Kidney (tissue), 14 donors: ENCODE results near the gene ABHD17A. TPM values are rescaled to one million over a fixed set of nuclear protein-coding genes. Genes with fewer than 3 reads are reported as not detected.
A peak's percentile ranks its signal among the peaks of the same experiment; 100 is the strongest.

ENCODE experiments used
- DNase-seq, 5 donors: peaks; one replicate each; pipeline ENCODE4 v3.0.0-alpha.2; 2013 to 2020
- FAIRE-seq: peaks from 2 replicates; lab custom pipeline; 2012; peaks lifted over from hg19 to GRCh38; lab: Jason Lieb, UNC
- H3K27ac ChIP-seq, 2 donors: one replicate each; pipeline ENCODE4 v1.7.0; 2013; ENCODE audit warnings: low read depth in 2 of 2, low read length in 2 of 2, inconsistent platforms in 1 of 2
- H3K27me3 ChIP-seq: one replicate; pipeline ENCODE4 v1.7.1; 2013; ENCODE audit warnings: low read length, inconsistent platforms; ENCODE audit not compliant: control insufficient read depth, insufficient read depth
- H3K36me3 ChIP-seq, 3 donors: one replicate each; pipeline versions ENCODE4 v1.7.0 to v1.7.1; 2013; ENCODE audit warnings: low read length in 3 of 3, control low read depth in 1 of 3, inconsistent platforms in 1 of 3; ENCODE audit not compliant: insufficient read depth in 3 of 3, control insufficient read depth in 2 of 3
- H3K4me1 ChIP-seq, 3 donors: one replicate each; pipeline versions ENCODE4 v1.7.0 to v1.7.1; 2013; ENCODE audit warnings: low read length in 3 of 3, inconsistent platforms in 1 of 3, low read depth in 1 of 3; ENCODE audit not compliant: control insufficient read depth in 2 of 3, insufficient read depth in 2 of 3
- H3K4me3 ChIP-seq, 3 donors: one replicate each; pipeline versions ENCODE4 v1.7.0 to v1.8.1; 2013; ENCODE audit warnings: low read length in 3 of 3, control low read depth in 1 of 3, inconsistent platforms in 1 of 3
- H3K9ac ChIP-seq, 3 donors: one replicate each; pipeline versions ENCODE4 v1.7.0 to v1.7.1; 2013; ENCODE audit warnings: low read length in 3 of 3, control low read depth in 1 of 3, inconsistent platforms in 1 of 3
- H3K9me3 ChIP-seq, 3 donors: one replicate each; pipeline versions ENCODE4 v1.7.0 to v1.7.1; 2013; ENCODE audit warnings: low read length in 3 of 3, control low read depth in 1 of 3, inconsistent platforms in 1 of 3; ENCODE audit not compliant: control insufficient read depth in 2 of 3, insufficient read depth in 1 of 3
- intact Hi-C: fragments of 100-400 bp; cut with DNase I; formaldehyde crosslinking; loops from one replicate; pipeline ENCODE4 v1.11.1; 2022
- polyA plus RNA-seq: library from polyadenylated mRNA; stranded (reverse); fragments of 350-450 nt; fragmentation: Illumina TruSeq; extraction: RNeasy Lipid Tissue Mini Kit (QIAGEN cat#74804); gene quantifications from one replicate; pipeline ENCODE4 v1.2.3, GENCODE V29; 2014; ENCODE audit warnings: low read depth, low replicate concordance; ENCODE audit not compliant: insufficient read depth
- total RNA-seq: library from RNA; stranded (reverse); fragmentation: NEBNext Ultra II Directional; extraction: Animal tissue kit (Norgen Biotek cat#: 25700); gene quantifications from one replicate; pipeline ENCODE4 v1.2.1, GENCODE V29; 2021
- TF ChIP-seq, protein P1 (sequence below): IDR thresholded peaks from 3 replicates; pipeline ENCODE4 v1.5.1; 2012; ENCODE audit warnings: mild to moderate bottlenecking, moderate library complexity, borderline replicate concordance; ENCODE audit not compliant: insufficient read depth; ENCODE audit errors: extremely low read depth
- donor health status: control.
- donor health status: control.
- donor health status: control.
- donor health status: control.
- donor health status: control.
- donor health status: DM: yes; HTN: yes; CAD: no.
- donor health status: Normal renal cell carcinoma (clear cell type).

The ABHD17A gene
- total and polyA plus RNA-seq, 2 donors from 2014 or later = 63.8 to 65.1 TPM

DNA sequence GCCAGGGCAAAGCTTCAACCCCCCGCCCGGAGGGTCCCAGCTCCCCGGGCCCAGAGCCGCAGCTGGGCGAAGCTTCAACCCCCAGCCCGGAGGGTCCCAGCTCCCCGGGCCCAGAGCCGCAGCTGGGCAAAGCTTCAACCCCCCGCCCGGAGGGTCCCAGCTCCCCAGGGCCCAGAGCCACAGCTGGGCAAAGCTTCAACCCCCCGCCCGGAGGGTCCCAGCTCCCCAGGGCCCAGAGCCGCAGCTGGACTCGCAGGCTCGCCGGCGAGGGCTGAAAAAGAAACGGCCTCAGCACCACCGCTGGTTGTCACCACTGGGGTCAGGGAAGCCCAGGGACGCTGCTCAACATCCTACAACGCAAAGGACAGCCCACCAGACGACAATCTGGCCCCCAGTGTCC, 42.2 kb downstream of the ABHD17A start:
- FAIRE-seq (no peak), DNase-seq (no peak)
- TF ChIP-seq, protein P1, sequence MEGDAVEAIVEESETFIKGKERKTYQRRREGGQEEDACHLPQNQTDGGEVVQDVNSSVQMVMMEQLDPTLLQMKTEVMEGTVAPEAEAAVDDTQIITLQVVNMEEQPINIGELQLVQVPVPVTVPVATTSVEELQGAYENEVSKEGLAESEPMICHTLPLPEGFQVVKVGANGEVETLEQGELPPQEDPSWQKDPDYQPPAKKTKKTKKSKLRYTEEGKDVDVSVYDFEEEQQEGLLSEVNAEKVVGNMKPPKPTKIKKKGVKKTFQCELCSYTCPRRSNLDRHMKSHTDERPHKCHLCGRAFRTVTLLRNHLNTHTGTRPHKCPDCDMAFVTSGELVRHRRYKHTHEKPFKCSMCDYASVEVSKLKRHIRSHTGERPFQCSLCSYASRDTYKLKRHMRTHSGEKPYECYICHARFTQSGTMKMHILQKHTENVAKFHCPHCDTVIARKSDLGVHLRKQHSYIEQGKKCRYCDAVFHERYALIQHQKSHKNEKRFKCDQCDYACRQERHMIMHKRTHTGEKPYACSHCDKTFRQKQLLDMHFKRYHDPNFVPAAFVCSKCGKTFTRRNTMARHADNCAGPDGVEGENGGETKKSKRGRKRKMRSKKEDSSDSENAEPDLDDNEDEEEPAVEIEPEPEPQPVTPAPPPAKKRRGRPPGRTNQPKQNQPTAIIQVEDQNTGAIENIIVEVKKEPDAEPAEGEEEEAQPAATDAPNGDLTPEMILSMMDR = no peak
- intact Hi-C loops = no loop called here
- no peaks in the 10 kb centered on the region for H3K9me3 ChIP-seq
- no peak overlapping the region for H3K27ac ChIP-seq
- H3K36me3 ChIP-seq = no peaks in the 10 kb centered on the region
- H3K9ac ChIP-seq = no peak overlapping the region
- no peaks in the 10 kb centered on the region for H3K27me3 ChIP-seq
- no peak overlapping the region for H3K4me3 ChIP-seq
- peaks cover 0 to 58% (median 12%) of the 10 kb centered on the region in 3 donors for H3K4me1 ChIP-seq

DNA sequence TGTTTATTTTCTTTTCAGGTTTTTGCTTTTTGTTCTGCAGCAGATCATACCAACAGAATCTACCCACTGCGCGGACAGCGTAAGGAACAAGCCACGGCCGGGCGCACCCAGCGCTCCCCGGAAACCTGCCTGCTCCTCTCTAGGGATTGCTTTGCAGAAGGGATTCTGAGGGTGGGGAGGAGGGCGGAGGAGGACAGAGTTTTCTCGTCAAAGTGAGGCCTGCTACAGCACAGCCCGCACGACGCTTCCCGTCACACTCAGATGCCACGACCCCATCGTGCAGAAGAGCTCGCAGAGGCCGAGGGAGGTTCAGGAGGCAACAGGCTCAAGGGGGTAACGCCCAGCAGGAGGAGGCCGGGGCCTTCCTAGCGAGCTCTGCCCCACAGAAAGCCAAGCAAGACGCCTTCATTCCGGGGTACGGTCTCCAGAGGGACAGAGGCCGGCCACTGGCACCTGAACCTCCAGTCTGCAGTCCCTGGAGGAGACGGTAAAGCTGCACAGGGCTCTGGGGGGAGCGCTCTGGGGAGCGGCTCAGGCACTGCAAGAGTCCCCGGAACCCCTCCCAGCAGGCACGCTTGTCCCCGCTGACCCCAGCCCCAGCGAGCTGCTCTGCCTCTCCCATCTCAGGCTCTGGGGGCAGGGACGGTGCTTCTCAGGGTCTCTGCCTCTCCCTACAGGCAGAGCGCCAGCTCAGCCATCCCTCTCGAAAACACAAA, 43.9 kb downstream of the ABHD17A start:
- TF ChIP-seq, protein P1 = no peak
- H3K27ac ChIP-seq = peak overlapping the region in 1 of 2 donors; percentile 63
- H3K36me3 ChIP-seq = no peaks in the 10 kb centered on the region
- H3K4me3 ChIP-seq = peak overlapping the region in 1 of 3 donors; percentile 35
- H3K9ac ChIP-seq = peak overlapping the region in 1 of 3 donors; percentile 19
- peaks cover 0 to 47% (median 5%) of the 10 kb centered on the region in 3 donors for H3K4me1 ChIP-seq
- FAIRE-seq = no peak
- no peaks in the 10 kb centered on the region for H3K27me3 ChIP-seq
- peak in 1 of 5 donors; percentile 74 for DNase-seq
- intact Hi-C loops = no loop called here
- no peaks in the 10 kb centered on the region for H3K9me3 ChIP-seq

DNA sequence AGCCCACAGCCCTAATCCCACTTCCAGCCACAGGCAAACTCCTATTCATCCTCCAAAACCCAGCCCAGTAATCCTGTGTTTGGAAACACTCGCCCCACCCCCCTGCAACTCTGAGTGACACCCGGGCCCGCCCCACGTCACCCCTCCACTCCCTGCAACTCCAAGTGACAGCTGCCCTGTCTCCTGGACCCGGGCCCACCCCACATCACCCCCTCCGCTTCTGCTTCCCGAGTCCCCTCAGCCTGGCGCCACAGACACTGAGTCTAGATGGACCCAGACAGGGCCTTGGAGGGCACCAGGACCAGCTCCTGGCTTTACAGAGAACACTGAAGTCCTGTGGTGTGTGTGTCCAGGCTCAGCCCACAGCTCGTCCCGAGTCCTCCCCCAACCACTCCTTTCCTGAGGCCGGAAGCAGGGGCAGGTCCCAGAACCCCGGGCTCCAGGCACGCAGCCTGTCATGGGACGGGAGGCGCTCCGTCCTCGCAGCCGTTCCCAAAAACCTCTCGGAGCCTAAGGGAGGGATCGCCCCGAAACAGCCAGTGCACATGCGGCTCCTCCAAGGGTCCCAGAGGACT, 44.7 kb downstream of the ABHD17A start:
- TF ChIP-seq, protein P1 = no peak
- peak in 1 of 5 donors; percentile 85 for DNase-seq

More for the DNA sequence above, 44.7 kb downstream of the ABHD17A start:
- H3K27ac ChIP-seq = peak overlapping the region in 1 of 2 donors; percentile 63
- intact Hi-C loops = no loop called here
- no peaks in the 10 kb centered on the region for H3K27me3 ChIP-seq
- H3K4me3 ChIP-seq = peak overlapping the region in 1 of 3 donors; percentile 35
- H3K9me3 ChIP-seq = no peaks in the 10 kb centered on the region
- peaks cover 0 to 40% (median 0%) of the 10 kb centered on the region in 3 donors for H3K4me1 ChIP-seq
- no peak for FAIRE-seq
- H3K9ac ChIP-seq = peak overlapping the region in 1 of 3 donors; percentile 19
- H3K36me3 ChIP-seq = no peaks in the 10 kb centered on the region
